Measurements from ENCODE around the gene CLDN9.

CLDN9 gene, protein sequence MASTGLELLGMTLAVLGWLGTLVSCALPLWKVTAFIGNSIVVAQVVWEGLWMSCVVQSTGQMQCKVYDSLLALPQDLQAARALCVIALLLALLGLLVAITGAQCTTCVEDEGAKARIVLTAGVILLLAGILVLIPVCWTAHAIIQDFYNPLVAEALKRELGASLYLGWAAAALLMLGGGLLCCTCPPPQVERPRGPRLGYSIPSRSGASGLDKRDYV

DNA sequence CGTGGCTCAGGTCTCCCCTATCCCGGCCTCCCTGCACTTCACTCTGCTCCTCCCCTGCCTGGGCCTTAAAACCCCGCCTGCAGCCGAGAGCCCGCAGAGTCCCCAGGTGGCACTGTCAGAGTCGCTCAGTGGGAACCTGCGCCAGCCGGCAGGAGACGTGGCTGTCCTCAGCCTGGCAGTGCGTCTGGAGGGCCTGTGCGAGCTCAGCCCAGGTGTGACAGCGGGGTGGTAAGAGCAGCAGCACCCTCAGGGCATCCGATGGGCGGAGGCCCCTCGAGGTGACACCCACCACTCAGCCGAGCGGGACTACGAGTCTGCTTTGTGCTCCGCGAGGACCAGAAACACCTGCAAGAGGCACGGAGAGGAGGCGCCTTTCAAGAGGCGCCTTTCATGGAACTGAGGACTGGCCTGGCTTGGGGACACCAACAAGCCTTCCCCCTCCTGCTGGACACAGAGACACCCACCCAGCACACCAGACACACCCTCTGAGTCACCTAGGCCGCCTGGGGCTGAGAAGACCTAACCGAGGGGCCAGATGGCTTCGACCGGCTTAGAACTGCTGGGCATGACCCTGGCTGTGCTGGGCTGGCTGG is at the start of gene CLDN9:
Gene CLDN9, plus strand, starts transcription at position 96 of the 593 bp plus-strand sequence. Its CDS starts 440 bp downstream, at position 536.
- peak; percentile 94 for DNase-seq

DNA sequence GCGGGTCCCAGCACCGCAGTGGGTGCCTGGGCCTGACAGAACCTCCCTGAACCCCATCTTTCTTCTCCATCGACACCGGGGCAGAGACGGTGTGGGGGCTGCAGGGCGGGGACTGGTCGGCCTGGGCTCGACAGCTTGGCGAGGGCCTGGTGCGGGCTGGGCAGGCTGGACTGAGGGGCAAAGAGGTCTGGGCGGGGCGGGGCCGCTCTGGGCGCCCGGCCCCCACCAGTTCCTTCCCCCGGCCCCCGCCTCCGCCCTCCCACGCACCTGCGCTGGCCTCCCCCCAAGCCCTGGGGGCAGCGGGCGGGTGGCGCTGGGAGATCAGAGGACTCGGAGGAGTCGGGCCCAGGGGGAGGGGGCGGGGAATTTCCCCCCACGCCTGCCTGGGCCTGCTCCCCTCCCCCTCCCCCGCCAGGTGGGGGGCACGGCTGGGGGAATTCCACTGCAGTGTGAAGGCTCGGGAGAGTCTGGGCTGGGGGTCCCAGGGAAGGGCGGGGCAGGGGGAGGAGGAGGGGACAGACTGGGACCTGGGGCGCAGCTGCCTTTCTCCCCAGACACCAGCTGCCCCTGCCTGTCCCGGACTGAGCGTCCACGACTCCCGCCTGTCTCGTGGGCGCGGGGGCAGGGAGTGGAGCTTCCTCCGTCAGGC is 49.5 kb upstream of the CLDN9 start:
- DNase-seq = no peak

DNA sequence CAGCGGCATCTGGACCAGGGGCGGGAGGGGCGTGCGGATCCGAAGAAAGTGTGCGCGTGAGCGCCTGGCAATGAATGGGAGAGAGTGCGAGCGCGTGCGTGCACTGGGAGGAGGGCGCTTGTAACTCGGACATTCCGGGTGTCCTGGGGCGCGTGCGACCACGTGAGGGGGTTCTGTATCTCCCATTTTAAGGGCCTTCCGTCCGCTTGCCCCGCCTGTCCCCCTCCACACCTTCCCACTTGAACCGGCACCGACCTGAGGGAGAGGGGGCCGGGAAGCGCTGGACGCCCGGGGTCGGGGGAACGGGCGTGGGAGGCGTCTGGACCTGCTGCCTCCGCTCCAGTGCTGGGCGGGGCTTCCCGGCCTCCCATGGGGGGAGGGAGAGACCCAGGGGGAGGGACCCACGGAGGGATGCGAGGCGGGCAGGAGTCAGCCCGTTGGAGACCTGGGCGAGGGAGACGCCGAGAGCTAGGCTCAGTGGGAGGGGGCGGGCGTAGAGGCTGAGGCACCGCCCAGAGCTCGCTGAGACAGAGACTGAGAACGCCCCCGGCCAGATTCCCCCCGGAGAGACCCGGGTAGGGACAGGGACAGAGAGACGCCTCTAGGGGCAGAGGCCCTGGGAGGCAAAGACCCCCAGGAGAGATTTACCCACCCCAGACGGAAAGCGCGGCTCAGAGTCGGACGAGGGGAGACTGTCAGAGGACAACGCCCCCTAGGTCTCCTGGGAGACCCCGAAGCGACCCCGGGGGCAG is 48.8 kb upstream of the CLDN9 start, which contains the start of gene KREMEN2:
Gene KREMEN2, plus strand, starts transcription at position 553 of the 752 bp plus-strand sequence. CDS start 246 bp downstream, outside the sequence.
- DNase-seq = peak; percentile 75

DNA sequence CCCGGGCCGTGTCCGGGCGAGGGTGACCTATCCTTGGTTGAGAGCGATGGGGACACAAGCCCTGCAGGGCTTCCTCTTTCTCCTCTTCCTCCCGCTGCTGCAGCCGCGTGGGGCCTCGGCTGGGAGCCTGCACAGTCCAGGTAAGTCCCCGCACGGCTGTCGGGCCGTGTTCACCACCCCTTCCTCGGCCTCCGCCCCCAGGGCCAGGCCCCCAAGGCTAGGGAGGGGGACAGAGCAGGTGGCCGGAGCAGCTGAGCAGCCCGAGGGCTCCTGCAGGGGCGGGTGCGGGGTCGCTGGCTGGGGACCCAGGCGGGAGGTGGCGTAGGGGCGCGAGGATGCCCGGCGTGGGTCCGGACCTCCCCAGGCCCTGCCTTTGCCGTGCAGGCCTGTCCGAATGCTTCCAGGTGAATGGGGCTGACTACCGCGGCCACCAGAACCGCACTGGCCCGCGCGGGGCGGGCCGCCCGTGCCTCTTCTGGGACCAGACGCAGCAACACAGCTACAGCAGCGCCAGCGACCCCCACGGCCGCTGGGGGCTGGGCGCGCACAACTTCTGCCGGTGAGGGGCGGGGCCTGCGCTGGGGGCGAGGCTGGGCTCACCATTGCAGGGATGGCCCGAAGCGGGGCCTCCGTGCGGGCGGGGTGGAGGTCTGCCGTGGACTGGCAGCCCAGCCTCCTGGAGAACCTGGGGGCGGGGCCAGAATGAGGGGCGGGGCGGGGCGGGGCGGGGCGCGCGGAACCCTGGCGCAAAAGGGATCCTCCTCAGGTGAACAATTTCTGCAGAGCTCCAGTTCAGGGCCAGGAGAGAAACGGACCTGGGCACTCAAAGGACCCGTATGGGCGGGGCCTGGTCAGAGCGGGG is 48.0 kb upstream of the CLDN9 start:
- peak; percentile 86 for DNase-seq

DNA sequence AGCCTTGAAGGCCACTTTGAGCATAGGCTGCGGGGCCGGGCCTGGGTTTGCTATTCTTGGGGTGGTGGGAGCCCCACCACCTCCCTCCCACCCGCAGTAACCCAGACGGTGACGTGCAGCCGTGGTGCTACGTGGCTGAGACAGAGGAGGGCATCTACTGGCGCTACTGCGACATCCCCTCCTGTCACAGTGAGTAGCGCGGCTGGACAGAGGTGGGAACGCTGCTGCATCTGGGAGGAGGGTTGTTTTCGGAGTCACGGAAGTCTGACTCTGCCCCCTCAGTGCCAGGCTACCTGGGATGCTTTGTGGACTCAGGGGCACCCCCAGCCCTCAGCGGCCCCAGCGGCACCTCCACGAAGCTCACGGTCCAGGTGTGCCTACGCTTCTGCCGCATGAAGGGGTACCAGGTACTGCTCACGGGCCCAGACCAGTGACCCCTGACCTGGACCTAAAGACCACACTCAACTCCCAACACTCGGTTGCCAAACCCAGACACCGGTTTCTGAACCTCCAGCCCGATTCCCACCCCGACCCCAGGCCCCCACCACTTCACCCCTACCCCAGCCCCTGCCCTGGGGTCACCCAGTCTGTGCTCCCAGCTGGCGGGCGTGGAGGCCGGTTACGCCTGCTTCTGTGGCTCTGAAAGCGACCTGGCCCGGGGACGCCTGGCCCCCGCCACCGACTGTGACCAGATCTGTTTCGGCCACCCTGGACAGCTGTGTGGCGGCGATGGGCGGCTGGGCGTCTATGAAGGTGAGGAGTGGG is 46.5 kb upstream of the CLDN9 start:
- no peak for DNase-seq

DNA sequence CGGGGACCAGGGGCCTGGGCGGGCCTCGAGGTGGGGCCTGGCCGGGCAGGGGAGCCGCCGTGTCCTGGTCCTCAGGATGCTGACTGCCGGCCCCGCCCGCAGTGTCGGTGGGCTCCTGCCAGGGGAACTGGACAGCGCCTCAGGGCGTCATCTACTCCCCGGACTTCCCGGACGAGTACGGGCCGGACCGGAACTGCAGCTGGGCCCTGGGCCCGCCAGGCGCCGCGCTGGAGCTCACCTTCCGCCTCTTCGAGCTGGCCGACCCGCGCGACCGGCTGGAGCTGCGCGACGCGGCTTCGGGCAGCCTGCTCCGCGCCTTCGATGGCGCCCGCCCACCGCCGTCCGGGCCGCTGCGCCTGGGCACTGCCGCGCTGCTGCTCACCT is 45.9 kb upstream of the CLDN9 start:
- no peak for DNase-seq

DNA sequence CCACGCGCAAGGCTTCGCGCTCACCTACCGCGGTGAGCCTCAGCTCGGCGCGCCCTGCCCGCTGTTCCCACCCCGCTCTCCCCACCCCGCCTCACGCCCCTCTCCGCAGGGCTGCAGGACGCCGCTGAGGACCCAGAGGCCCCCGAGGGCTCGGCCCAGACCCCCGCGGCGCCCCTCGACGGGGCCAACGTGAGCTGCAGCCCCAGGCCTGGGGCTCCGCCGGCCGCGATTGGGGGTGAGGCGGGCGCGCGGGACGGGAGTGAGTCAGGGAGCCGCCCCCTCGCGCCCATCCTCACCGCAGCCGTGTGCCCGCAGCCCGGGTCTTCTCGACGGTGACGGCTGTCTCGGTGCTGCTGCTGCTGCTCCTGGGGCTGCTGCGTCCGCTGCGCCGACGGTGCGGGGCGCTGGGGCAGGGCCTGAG is 45.5 kb upstream of the CLDN9 start:
- no peak for DNase-seq

DNA sequence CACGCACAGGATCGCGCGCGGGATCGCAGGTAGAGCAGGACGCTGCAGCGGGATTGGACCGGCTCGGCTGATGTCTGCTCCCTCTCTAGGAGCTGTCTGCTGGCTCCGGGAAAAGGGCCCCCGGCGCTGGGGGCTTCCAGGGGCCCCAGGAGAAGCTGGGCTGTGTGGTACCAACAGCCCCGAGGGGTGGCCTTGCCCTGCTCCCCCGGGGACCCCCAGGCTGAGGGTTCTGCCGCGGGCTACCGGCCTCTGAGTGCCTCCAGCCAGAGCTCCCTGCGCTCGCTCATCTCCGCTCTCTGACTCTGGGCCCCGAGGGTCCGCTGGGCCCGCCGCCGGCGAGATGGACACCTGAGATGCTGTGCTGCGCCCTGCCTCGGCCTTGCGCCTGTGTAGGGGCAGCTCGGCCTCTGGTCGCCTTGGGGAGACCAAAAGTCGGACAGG is 45.0 kb upstream of the CLDN9 start:
- no peak for DNase-seq

DNA sequence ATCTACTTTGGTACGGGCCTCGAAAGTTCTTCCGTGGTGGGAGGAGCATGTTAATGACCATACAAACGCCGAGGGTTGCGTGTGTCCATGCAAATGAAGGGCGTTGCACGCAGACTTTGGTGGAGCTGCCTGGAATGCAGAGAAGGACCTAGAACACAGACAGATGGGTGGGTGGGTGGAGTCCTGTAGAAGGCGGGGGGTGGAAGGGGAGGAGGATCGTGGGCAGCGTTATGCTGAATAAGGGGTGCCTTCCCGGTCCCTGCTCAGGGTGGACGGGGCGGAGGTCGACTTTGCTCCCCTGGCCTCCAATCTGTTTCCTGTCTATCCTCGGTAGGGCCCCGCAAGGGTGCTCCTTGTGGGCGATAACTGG is 44.4 kb upstream of the CLDN9 start:
- peak; percentile 59 for DNase-seq

DNA sequence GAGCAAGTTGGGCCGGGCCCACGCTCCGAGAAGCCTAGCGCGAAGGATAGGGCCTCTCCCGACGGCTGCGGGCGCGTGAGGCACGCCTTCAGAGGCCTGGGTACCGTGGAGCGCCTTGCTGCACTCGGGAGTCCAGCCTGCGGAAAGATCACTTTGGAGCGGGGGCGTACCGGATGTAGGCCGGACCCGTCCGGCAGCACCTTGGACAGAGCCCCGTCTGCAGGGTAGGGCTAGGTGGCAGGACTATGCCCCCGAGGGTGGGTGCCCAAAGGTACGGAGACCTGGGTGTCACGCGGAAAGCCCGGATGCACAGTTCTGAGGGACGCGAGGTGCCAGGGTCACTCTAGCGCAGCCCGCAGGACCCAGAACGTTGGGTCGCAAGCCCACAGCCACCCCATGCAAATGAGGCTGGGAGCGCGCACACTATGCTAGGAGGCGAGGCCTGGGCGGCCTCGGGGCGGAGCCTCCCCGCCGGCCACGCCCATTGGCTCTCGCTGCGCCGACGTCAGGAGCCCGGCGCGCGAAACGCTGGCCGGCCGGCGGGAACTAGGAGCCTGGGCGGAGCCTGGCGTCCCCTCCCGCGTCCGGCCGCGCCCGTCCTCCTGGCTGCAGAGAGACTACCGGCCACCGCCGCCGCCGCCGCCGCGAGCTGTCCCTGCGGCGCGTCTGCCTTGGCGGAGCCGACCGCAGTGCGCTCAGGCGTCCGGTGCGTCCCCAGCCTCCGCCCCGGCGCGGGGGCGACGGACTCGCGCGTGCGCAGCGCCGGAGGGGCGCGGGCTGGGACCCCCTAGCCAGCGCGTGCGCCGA is 43.8 kb upstream of the CLDN9 start, which contains the start of gene PAQR4:
Gene PAQR4, plus strand, starts transcription at position 611 of the 807 bp plus-strand sequence. CDS start 327 bp downstream, outside the sequence.
- DNase-seq = peak; percentile 85

DNA sequence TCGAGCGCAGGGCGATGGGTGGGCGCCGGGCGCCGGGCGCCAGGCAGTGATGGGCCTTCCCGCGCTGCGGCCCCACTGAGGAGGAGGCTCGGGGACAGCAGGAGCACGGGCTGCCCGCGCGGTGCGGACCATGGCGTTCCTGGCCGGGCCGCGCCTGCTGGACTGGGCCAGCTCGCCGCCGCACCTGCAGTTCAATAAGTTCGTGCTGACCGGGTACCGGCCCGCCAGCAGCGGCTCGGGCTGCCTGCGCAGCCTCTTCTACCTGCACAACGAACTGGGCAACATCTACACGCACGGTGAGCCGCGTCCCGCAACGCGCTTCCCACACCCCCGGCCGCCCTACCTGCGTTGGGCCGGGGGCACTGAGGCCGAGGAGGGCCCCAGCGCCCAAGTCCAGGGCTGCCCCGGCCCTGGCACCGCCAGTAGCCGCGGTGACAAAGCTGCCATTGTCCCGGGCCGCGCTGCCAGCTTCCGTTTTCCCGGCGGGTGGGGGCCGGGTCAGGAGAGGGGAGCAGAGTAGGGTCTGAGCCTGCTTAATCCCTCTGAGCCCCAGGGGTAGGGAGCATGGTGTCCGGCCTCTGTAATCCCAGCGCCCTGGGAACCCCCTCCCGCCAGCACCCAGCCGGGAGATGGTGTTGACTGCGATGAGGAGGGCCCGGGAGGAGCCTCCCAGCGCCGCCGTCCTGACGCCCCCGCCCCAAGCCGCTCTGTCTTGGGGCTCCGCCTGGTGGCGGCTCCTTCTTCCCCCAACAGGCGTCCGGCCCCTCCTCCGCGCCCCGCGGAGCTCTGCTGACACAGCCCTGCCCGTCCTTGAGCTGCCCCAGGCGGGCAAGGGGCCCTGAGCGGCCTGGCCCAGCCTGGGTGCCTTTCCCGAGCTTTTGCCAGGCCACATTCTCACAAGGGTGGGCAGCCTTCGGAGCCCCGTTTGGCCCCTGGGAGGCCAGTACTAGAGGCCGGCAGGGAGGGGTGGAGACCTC is 42.9 kb upstream of the CLDN9 start:
- DNase-seq = peak; percentile 66

DNA sequence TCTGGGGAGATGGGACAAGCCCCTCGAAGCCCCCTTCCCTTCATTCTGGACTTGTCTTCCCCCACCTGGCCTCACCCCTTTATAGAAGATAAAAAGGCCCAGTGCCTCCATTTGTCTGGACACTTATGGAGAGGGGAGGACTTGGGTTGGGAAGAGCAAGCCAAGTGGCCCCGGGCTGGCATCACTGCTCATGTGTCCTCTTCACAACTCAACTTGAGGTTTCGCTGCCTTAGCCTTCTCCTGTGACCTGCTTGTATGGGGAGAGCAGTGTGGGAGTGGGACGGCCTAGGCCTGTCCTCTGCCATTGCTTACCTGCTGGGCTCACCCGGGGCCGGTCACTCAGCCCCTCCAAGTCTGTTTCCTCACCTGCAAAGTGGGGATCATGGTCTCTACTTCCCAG is 42.2 kb upstream of the CLDN9 start:
- no peak for DNase-seq

DNA sequence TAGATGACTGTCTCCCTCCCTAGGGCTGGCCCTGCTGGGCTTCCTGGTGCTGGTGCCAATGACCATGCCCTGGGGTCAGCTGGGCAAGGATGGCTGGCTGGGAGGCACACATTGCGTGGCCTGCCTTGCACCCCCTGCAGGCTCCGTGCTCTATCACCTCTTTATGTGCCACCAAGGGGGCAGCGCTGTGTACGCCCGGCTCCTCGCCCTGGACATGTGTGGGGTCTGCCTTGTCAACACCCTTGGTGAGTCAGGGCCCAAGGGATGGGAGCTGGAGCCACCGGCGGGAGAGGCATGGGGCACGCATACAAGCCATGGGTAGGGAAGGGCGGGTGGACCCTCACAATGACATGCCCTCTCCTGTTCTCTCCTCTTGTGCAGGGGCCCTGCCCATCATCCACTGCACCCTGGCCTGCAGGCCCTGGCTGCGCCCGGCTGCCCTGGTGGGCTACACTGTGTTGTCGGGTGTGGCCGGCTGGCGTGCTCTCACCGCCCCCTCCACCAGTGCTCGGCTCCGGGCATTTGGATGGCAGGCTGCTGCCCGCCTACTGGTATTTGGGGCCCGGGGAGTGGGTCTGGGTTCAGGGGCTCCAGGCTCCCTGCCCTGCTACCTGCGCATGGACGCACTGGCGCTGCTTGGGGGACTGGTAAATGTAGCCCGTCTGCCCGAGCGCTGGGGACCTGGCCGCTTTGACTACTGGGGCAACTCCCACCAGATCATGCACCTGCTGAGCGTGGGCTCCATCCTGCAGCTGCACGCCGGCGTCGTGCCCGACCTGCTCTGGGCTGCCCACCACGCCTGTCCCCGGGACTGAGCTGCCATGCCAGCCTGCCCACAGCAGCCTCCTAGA is 41.4 kb upstream of the CLDN9 start:
- no peak for DNase-seq

DNA sequence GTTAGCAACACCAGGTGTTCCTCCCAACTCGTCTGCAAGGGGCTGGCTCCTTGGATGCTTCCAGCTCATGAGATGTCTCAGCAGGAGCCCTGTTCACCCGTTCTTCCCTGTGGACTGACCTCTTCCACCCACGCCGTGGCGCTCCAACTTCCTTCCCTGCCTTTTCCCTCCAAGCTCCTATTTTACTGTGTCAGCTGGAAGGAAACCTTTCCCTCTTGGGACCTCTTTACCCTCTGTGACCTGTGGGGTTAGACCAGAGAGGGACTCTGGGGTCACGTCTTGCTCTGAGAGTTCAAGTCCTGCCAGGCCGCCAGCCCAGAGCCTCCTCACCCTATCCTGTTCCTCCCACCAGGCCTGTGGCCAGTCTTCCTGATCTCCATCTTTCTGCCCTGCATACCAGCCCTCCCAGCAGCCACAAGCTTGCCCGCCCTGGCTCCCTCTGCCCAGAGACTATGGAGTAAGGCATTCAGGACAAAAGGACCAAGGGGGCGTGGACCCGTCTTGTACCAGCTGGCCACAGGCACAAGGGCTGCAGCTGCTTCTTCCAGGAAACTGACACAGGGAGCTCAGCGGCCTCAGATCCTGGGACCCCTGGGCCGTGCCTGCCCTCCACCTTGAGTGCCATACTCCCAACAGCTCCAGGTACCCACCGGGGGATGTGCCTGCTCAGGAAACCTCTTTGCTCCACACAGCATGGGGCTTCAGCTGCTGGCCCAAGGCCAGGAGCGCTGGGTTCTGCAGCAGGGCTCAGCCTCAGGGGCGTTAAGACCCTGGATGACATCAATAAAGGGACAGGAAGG is 40.5 kb upstream of the CLDN9 start:
- DNase-seq = no peak

DNA sequence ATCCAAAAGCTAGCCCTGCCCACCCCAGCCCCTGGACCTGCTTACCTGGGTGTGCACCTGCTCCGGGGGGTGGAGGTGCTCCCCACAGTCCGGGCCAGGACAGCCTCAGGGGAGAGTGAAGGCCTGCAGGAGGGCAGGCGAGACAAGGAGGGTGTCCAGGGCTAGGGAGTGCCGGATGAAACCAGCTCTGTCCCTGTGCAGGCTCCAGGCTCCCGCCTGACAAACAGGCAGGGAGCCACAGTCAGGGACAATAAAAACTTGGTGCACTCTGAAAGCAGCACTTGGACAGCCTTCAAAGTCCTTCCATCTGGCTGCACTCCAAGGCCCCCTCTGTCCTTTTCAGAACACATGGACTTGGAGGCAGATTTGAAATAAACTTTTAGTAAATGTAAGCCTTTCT is 39.6 kb upstream of the CLDN9 start:
- no peak for DNase-seq

DNA sequence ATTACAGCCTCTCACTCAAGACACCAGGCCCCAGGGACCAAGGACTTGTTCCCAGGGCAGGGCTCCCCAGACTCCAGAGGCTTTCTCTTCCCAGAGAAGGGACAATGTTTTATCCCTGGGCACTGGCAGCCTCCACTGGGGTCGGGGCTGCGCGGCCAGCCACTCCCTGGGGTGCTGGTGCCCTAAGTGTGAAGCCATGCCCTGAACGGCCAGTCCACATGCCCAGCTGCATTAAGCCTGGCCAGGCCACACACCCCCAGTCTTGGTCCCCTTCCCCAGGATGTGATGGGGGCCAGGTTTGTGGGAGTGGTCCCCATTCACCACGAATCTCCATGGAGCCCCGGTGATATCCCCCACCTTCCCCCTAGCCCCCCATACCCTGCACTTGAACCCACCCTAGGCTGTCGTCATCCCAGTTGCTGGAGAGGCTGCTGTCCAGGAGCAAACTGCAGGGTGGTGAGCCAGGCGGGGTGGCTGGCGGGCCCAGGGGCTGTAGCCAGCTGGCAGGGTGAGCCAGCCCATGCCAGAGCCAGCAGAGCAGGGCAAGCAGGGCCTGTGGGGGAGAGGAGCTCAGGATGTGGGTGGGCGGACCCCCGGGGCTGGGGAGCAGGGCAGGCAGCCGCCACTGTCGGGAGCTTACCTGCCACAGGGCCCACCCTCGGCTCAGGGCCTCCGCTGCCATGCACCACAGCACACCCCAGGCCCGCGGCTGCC is 39.0 kb upstream of the CLDN9 start:
- DNase-seq = no peak
